ENCODE results near the gene PCYT1A. TPM values are rescaled to one million over a fixed set of nuclear protein-coding genes. Genes with fewer than 3 reads are reported as not detected.
"Not testable (repeated sequence)": the region's sequence is repeated elsewhere in the genome, so short reads cannot be mapped to it uniquely, and the experiment has no call there.

PCYT1A gene
- polyA plus RNA-seq, 3 donors from 2014 or later, result 19.4 to 38.3 (median 32.0) TPM

GRCh38 chr3:196244166-196244565 is 43.4 kb downstream of the PCYT1A start:
- not testable (repeated sequence) for H3K27me3 Mint-ChIP-seq (ENCODE audit: low read depth in 3 of 3); DNase-seq; H3K9me3 Mint-ChIP-seq; H3K27ac Mint-ChIP-seq; H3K4me3 Mint-ChIP-seq
- H3K4me1 Mint-ChIP-seq, result peaks cover 5 to 21% of the 10 kb centered on the region in 2 donors
- peaks cover 10 to 41% (median 34%) of the 10 kb centered on the region in 3 donors for H3K36me3 Mint-ChIP-seq

DNA sequence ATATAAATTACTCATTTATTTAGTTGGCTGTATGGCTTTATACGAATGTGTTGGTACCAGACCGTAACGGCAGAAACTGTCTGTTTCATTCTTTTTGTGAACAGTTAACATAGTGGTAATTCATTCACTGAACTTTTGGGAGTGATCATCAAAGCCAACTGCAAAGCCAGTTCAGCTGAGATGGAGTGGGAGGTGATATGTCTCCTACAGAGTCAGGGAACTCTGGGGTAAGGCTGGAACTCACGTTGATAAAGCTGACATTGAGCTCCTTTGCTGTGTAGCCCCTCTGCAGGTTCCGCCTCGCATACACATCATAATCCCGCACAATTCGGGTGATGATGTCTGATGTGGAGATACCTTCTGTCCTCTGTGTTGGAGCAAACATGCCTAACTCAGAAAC is 45.8 kb downstream of the PCYT1A start:
- Mint-ChIP-seq H3K27me3 (ENCODE audit: low read depth in 3 of 3) (no peaks in the 10 kb centered on the region), H3K36me3 (peaks cover 10 to 54% (median 42%) of the 10 kb centered on the region in 3 donors)
- DNase-seq, result no peak

GRCh38 chr3:196240424-196240823 is 47.1 kb downstream of the PCYT1A start:
- Mint-ChIP-seq H3K9me3 (no peaks in the 10 kb centered on the region), H3K4me3 (no peak overlapping the region), H3K4me1 (peaks cover 21 to 28% of the 10 kb centered on the region in 2 donors)

More for the DNA sequence above, 45.8 kb downstream of the PCYT1A start:
- H3K4me1 Mint-ChIP-seq, result peaks cover 11 to 25% of the 10 kb centered on the region in 2 donors
- no peaks in the 10 kb centered on the region for H3K9me3 Mint-ChIP-seq
- H3K4me3 Mint-ChIP-seq, result no peak overlapping the region
- H3K27ac Mint-ChIP-seq, result peak overlapping the region in 1 of 6 donors; percentile 6

GRCh38 chr3:196238612-196239560 is 48.6 kb downstream of the PCYT1A start:
- no peak for DNase-seq
- Mint-ChIP-seq H3K27me3 (ENCODE audit: low read depth in 3 of 3) (peaks cover 0 to 5% (median 0%) of the 10 kb centered on the region in 3 donors), H3K4me1 (peaks cover 23 to 37% of the 10 kb centered on the region in 2 donors), H3K36me3 (peaks cover 5 to 53% (median 43%) of the 10 kb centered on the region in 3 donors), H3K27ac (peak overlapping the region in 3 of 6 donors; percentile 10 to 42 (median 19)), H3K9me3 (no peaks in the 10 kb centered on the region), H3K4me3 (no peak overlapping the region)

More at GRCh38 chr3:196240424-196240823, 47.1 kb downstream of the PCYT1A start:
- peaks cover 0 to 3% (median 0%) of the 10 kb centered on the region in 3 donors for H3K27me3 Mint-ChIP-seq (ENCODE audit: low read depth in 3 of 3)
- peaks cover 5 to 53% (median 42%) of the 10 kb centered on the region in 3 donors for H3K36me3 Mint-ChIP-seq
- no peak for DNase-seq
- H3K27ac Mint-ChIP-seq, result no peak overlapping the region

DNA sequence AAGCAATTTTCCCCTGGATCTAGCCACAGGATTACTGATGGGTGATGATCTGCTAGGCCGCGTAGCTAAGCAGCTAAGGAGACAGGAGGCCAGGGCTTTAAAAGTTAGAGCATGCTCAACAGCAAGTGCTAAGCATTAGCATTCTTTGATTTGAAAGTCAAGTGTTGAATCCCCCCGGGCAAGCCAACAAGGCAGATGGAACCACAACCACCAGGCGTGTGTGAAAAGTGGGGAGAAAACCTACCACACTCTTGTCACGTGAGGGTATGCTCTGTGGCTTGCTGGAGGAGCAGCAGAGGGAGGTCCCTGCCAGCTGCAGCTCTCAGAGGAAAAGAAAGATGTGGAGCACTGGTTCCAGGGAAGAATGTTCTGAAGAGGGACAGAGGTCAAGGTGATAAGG is 50.3 kb downstream of the PCYT1A start:
- peaks cover 0 to 5% (median 0%) of the 10 kb centered on the region in 3 donors for H3K27me3 Mint-ChIP-seq (ENCODE audit: low read depth in 3 of 3)
- peak; percentile 39 to 46 (median 42) for DNase-seq
- H3K4me3 Mint-ChIP-seq, result peak overlapping the region in 2 of 5 donors; percentile 39
- peaks cover 23 to 37% of the 10 kb centered on the region in 2 donors for H3K4me1 Mint-ChIP-seq
- peak overlapping the region; percentile 25 to 85 (median 68) for H3K27ac Mint-ChIP-seq
- H3K36me3 Mint-ChIP-seq, result peaks cover 5 to 48% (median 36%) of the 10 kb centered on the region in 3 donors
- no peaks in the 10 kb centered on the region for H3K9me3 Mint-ChIP-seq

GRCh38 chr3:196236223-196236622 is 51.3 kb downstream of the PCYT1A start:
- Mint-ChIP-seq H3K27me3 (ENCODE audit: low read depth in 3 of 3) (peaks cover 0 to 5% (median 0%) of the 10 kb centered on the region in 3 donors), H3K4me3 (peak overlapping the region in 1 of 5 donors; percentile 6), H3K9me3 (no peaks in the 10 kb centered on the region), H3K4me1 (peaks cover 23 to 37% of the 10 kb centered on the region in 2 donors), H3K36me3 (peaks cover 5 to 39% (median 26%) of the 10 kb centered on the region in 3 donors), H3K27ac (peak overlapping the region in 2 of 6 donors; percentile 23 to 58)
- no peak for DNase-seq

DNA sequence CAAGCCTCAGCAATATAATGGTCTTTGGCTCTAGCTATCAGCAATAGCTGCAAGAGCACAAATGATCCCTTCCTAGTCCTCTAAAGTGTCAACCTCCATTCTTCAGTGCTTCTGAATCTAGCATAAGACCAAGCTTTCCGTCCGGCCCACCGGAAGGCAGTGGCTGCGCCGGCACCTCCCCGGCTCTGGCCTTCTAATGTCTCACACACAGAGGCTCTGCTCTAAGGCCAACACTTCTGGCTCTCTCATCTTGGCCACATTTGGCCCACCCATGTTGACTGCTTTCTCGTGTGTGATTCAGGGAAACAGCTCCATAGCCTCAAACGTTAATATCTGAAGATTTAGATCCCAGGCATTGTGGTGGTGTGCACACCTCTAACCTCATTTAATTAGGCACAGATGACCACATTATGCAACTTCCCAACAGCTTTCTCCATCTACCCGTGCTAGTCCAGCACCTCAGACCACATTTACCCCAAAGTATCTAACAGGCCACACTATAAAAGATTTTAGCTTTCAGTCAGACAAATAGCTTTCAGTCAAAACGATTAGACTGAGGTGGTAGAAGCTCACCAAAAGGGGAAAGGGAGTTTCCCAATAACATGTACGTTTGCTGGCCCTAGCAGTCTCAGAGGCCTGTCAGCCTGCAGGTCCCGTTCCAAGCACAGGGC is 51.9 kb downstream of the PCYT1A start:
- Mint-ChIP-seq H3K36me3 (peaks cover 5 to 36% (median 23%) of the 10 kb centered on the region in 3 donors), H3K4me1 (peaks cover 23 to 37% of the 10 kb centered on the region in 2 donors), H3K9me3 (no peaks in the 10 kb centered on the region), H3K4me3 (no peak overlapping the region), H3K27ac (peak overlapping the region in 5 of 6 donors; percentile 7 to 58 (median 23)), H3K27me3 (ENCODE audit: low read depth in 3 of 3) (peaks cover 0 to 5% (median 0%) of the 10 kb centered on the region in 3 donors)
- DNase-seq, result no peak

GRCh38 chr3:196232882-196233251 is 54.7 kb downstream of the PCYT1A start:
- no peak overlapping the region for H3K4me3 Mint-ChIP-seq
- no peak for DNase-seq
- H3K4me1 Mint-ChIP-seq, result peaks cover 23 to 34% of the 10 kb centered on the region in 2 donors
- H3K27me3 Mint-ChIP-seq (ENCODE audit: low read depth in 3 of 3), result peaks cover under 1 to 5% (median 2%) of the 10 kb centered on the region in 3 donors
- peaks cover 0 to 12% (median 5%) of the 10 kb centered on the region in 3 donors for H3K36me3 Mint-ChIP-seq
- H3K9me3 Mint-ChIP-seq, result no peaks in the 10 kb centered on the region
- H3K27ac Mint-ChIP-seq, result peak overlapping the region in 1 of 6 donors; percentile 14

GRCh38 chr3:196232154-196232881 is 55.2 kb downstream of the PCYT1A start:
- peaks cover 20 to 28% of the 10 kb centered on the region in 2 donors for H3K4me1 Mint-ChIP-seq
- no peaks in the 10 kb centered on the region for H3K9me3 Mint-ChIP-seq
- H3K27me3 Mint-ChIP-seq (ENCODE audit: low read depth in 3 of 3), result peaks cover 2 to 5% (median 4%) of the 10 kb centered on the region in 3 donors
- no peak overlapping the region for H3K4me3 Mint-ChIP-seq
- no peak for DNase-seq
- H3K27ac Mint-ChIP-seq, result no peak overlapping the region
- peaks cover 0 to 11% (median 5%) of the 10 kb centered on the region in 3 donors for H3K36me3 Mint-ChIP-seq

GRCh38 chr3:196227629-196228493 is 59.7 kb downstream of the PCYT1A start:
- H3K4me3 Mint-ChIP-seq, result no peak overlapping the region
- H3K9me3 Mint-ChIP-seq, result no peaks in the 10 kb centered on the region
- DNase-seq, result no peak
- peaks cover 2 to 6% (median 2%) of the 10 kb centered on the region in 3 donors for H3K27me3 Mint-ChIP-seq (ENCODE audit: low read depth in 3 of 3)
- H3K4me1 Mint-ChIP-seq, result no peaks in the 10 kb centered on the region
- peak overlapping the region in 1 of 6 donors; percentile 12 for H3K27ac Mint-ChIP-seq
- no peaks in the 10 kb centered on the region for H3K36me3 Mint-ChIP-seq

DNA sequence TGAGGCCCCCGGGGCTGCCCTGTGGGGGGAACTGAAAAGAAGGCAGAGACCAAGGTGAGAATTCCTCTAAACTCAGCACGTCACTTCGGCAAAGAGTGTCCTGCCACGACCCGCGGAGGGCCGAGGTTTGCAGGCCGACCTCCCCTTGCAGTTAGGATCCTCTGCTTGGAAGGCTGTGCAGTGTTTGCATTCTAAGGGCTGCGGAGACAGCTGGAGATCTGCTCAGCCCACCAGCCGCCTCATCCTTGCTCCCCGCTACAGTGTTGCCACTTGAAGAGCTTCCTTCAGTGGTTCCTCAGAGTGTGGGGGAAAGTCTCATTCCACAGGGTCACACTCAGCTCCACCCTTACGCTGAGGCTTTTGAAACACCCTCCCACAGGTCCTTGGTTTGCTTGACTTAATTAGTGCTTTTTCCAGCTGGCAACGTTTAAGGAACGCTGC is 60.4 kb downstream of the PCYT1A start:
- H3K4me3 Mint-ChIP-seq, result no peak overlapping the region
- no peak overlapping the region for H3K27ac Mint-ChIP-seq
- H3K4me1 Mint-ChIP-seq, result no peaks in the 10 kb centered on the region

GRCh38 chr3:196225763-196226364 is 61.7 kb downstream of the PCYT1A start:
- no peak for DNase-seq
- H3K27me3 Mint-ChIP-seq (ENCODE audit: low read depth in 3 of 3), result peaks cover 2 to 6% (median 2%) of the 10 kb centered on the region in 3 donors

More for the DNA sequence above, 60.4 kb downstream of the PCYT1A start:
- no peaks in the 10 kb centered on the region for H3K36me3 Mint-ChIP-seq
- no peaks in the 10 kb centered on the region for H3K9me3 Mint-ChIP-seq
- peaks cover 2 to 6% (median 2%) of the 10 kb centered on the region in 3 donors for H3K27me3 Mint-ChIP-seq (ENCODE audit: low read depth in 3 of 3)
- no peak for DNase-seq

More at GRCh38 chr3:196225763-196226364, 61.7 kb downstream of the PCYT1A start:
- no peak overlapping the region for H3K27ac Mint-ChIP-seq
- no peaks in the 10 kb centered on the region for H3K36me3 Mint-ChIP-seq
- H3K4me3 Mint-ChIP-seq, result no peak overlapping the region
- H3K9me3 Mint-ChIP-seq, result no peaks in the 10 kb centered on the region
- H3K4me1 Mint-ChIP-seq, result no peaks in the 10 kb centered on the region

Data from immature natural killer cell (primary cell).